GM18951 (cell line): ENCODE data around the gene CLDN10.
"Not testable (repeated sequence)": the region's sequence is repeated elsewhere in the genome, so short reads cannot be mapped to it uniquely, and the experiment has no call there.

ENCODE experiments used
- POLR2A ChIP-seq: IDR thresholded peaks from 4 replicates; pipeline ENCODE4 v1.6.1; 2011; ENCODE audit warnings: mild to moderate bottlenecking; ENCODE audit not compliant: insufficient read length, insufficient read depth; ENCODE audit errors: extremely low read depth
- in situ Hi-C: fragments of 300-500 bp; cut with MboI; formaldehyde crosslinking; loops from one replicate; pipeline ENCODE4 v1.12.0; 2022; ENCODE audit warnings: low sequenced_read_pairs, mixed read lengths, inconsistent platforms; ENCODE audit not compliant: unreplicated experiment

Gene CLDN10

GRCh38 chr13:95553581-95554385 is 1.3 kb downstream of the CLDN10 start:
- in situ Hi-C loops, result no loop called here
- TF ChIP-seq POLR2A, result no peak

GRCh38 chr13:95557013-95557412 is 4.5 kb downstream of the CLDN10 start:
- no peak for TF ChIP-seq POLR2A
- in situ Hi-C loops, result no loop called here

- no peak for TF ChIP-seq POLR2A
- in situ Hi-C loops, result no loop called here
These were observed 6.6 kb downstream of the CLDN10 start for GRCh38 chr13:95559100-95559499.

- no peak for TF ChIP-seq POLR2A
- in situ Hi-C loops, result no loop called here
These were observed 7.9 kb downstream of the CLDN10 start for GRCh38 chr13:95560387-95560786.

- no peak for TF ChIP-seq POLR2A
- in situ Hi-C loops, result no loop called here
These were observed 11.6 kb downstream of the CLDN10 start for GRCh38 chr13:95564091-95564490.

- TF ChIP-seq POLR2A, result no peak
- in situ Hi-C loops, result no loop called here
These were observed 12.3 kb downstream of the CLDN10 start for GRCh38 chr13:95564733-95565291.

GRCh38 chr13:95565758-95566157 is 13.2 kb downstream of the CLDN10 start:
- in situ Hi-C loops, result not testable (repeated sequence)

- in situ Hi-C loops, result no loop called here
- no peak for TF ChIP-seq POLR2A
These were observed 15.6 kb downstream of the CLDN10 start for GRCh38 chr13:95568131-95568530.

GRCh38 chr13:95570016-95570415 is 17.5 kb downstream of the CLDN10 start:
- in situ Hi-C loops, result no loop called here
- no peak for TF ChIP-seq POLR2A

- in situ Hi-C loops, result no loop called here
These were observed 19.4 kb downstream of the CLDN10 start for GRCh38 chr13:95571941-95572340.

GRCh38 chr13:95573221-95573620 is 20.7 kb downstream of the CLDN10 start:
- in situ Hi-C loops, result no loop called here
- no peak for TF ChIP-seq POLR2A

More at GRCh38 chr13:95571941-95572340, 19.4 kb downstream of the CLDN10 start:
- no peak for TF ChIP-seq POLR2A

GRCh38 chr13:95579303-95579702 is 26.8 kb downstream of the CLDN10 start:
- no peak for TF ChIP-seq POLR2A
- in situ Hi-C loops, result no loop called here

- no peak for TF ChIP-seq POLR2A
- in situ Hi-C loops, result no loop called here
These were observed 33.3 kb downstream of the CLDN10 start for GRCh38 chr13:95585867-95586266.

GRCh38 chr13:95588134-95588533 is 35.6 kb downstream of the CLDN10 start:
- in situ Hi-C loops, result no loop called here
- TF ChIP-seq POLR2A, result no peak
